Endothelial cell of umbilical vein (primary cell): Measurements from ENCODE around the gene MOB2. TPM values are rescaled to one million over a fixed set of nuclear protein-coding genes. Genes with fewer than 3 reads are reported as not detected.

Source experiments
- BruUV-seq: library from RNA; stranded (reverse); fragments of 400-500 nt; replicated peaks from 2 replicates; lab custom pipeline; 2021; lab: Mats Ljungman, UMichigan
- CTCF ChIA-PET: fragments of 300-600, 350-600 bp; sonication (Branson Sonifier 250); formaldehyde crosslinking; loops from one replicate; lab custom pipeline; 2021; ENCODE audit warnings: antibody characterized with exemption, inconsistent platforms; lab: Charles Lee
- POLR2A ChIA-PET: fragments of 300-600, 350-600 bp; sonication (Branson Sonifier 250); formaldehyde crosslinking; loops from one replicate; lab custom pipeline; 2021; ENCODE audit warnings: antibody characterized with exemption, inconsistent platforms; lab: Charles Lee
- DNase-seq: peaks from one replicate; pipeline ENCODE4 v3.0.0-alpha.2; 2011; ENCODE audit warnings: low read depth, low spot score
- FAIRE-seq: peaks from 2 replicates; lab custom pipeline; 2011; peaks lifted over from hg19 to GRCh38; lab: Jason Lieb, UNC
- H2AFZ ChIP-seq: 2 replicates; pipeline ENCODE4 v1.6.0; 2012; ENCODE audit warnings: low read depth, low read length, control low read depth, inconsistent platforms
- H3K27ac ChIP-seq: 2 replicates; pipeline ENCODE4 v1.5.1; 2011; ENCODE audit warnings: low read depth, mild to moderate bottlenecking, control low read depth, low read length, moderate library complexity; ENCODE audit not compliant: insufficient read depth
- H3K27me3 ChIP-seq, 2 experiments: 2 replicates each; pipeline versions ENCODE4 v1.6.0 to v1.6.1; 2011; ENCODE audit warnings: low read length in 2 of 2, mixed read lengths in 1 of 2; ENCODE audit not compliant: control insufficient read depth in 2 of 2, insufficient read depth in 2 of 2
- H3K36me3 ChIP-seq, 2 experiments: 2 replicates in 1 of 2; 3 replicates in 1 of 2; pipeline ENCODE4 v1.5.1; 2011; ENCODE audit warnings: low read length in 2 of 2, mild to moderate bottlenecking in 1 of 2, moderate library complexity in 1 of 2; ENCODE audit not compliant: control insufficient read depth in 2 of 2, insufficient read depth in 2 of 2; ENCODE audit errors: extremely low read depth in 1 of 2
- H3K4me1 ChIP-seq: 3 replicates; pipeline ENCODE4 v1.5.1; 2011; ENCODE audit warnings: mild to moderate bottlenecking, low read length; ENCODE audit not compliant: control insufficient read depth, insufficient read depth; ENCODE audit errors: extremely low read depth
- H3K4me2 ChIP-seq: 2 replicates; pipeline ENCODE4 v1.6.1; 2011; ENCODE audit warnings: low read length, control low read depth, mixed read lengths; ENCODE audit not compliant: insufficient read depth
- H3K4me3 ChIP-seq, 3 experiments: fragments of 200-600 bp in 1 of 3; sonication (generic), shearing (Covaris generic) in 1 of 3; replicated peaks in 1 of 3; 2 replicates each; pipeline ENCODE4 v1.5.1; 2011 to 2016; ENCODE audit warnings: control low read depth in 3 of 3, low read length in 3 of 3, mild to moderate bottlenecking in 2 of 3, inconsistent platforms in 1 of 3, low read depth in 1 of 3, moderate library complexity in 1 of 3; ENCODE audit not compliant: insufficient read depth in 1 of 3
- H3K79me2 ChIP-seq: 2 replicates; pipeline ENCODE4 v1.6.0; 2012; ENCODE audit warnings: low read length, inconsistent platforms; ENCODE audit not compliant: control insufficient read depth, insufficient read depth
- H3K9ac ChIP-seq: replicated peaks from 2 replicates; pipeline ENCODE3; 2011; ENCODE audit warnings: low read length, control low read depth; ENCODE audit not compliant: insufficient read depth; ENCODE audit errors: extremely low read depth
- H3K9me1 ChIP-seq: replicated peaks from 3 replicates; pipeline ENCODE4 v1.6.0; 2011; ENCODE audit warnings: mild to moderate bottlenecking, low read length; ENCODE audit not compliant: control insufficient read depth, insufficient read depth; ENCODE audit errors: extremely low read depth
- H3K9me3 ChIP-seq: replicated peaks from 2 replicates; pipeline ENCODE4 v1.5.1; 2012; ENCODE audit warnings: low read length, inconsistent platforms; ENCODE audit not compliant: control insufficient read depth, insufficient read depth
- H4K20me1 ChIP-seq: replicated peaks from 2 replicates; pipeline ENCODE3; 2011; ENCODE audit warnings: mild to moderate bottlenecking, low read length; ENCODE audit not compliant: control insufficient read depth, insufficient read depth; ENCODE audit errors: extremely low read depth
- EZH2 ChIP-seq: IDR thresholded peaks from 2 replicates; pipeline ENCODE4 v1.6.1; 2012; ENCODE audit warnings: borderline replicate concordance, low read depth, mild to moderate bottlenecking, moderate library complexity, low read length, inconsistent platforms; ENCODE audit not compliant: severe bottlenecking
- FOS ChIP-seq: IDR thresholded peaks from 2 replicates; pipeline ENCODE4 v1.6.1; 2011; ENCODE audit warnings: mild to moderate bottlenecking, low read length, moderate library complexity, borderline replicate concordance; ENCODE audit not compliant: insufficient read depth
- POLR2A ChIP-seq: IDR thresholded peaks from 2 replicates; pipeline ENCODE4 v1.6.1; 2012; ENCODE audit warnings: low read depth, mild to moderate bottlenecking, control low read depth, low read length
- dilution Hi-C: fragments of 300-500 bp; cut with MboI; formaldehyde crosslinking; loops from one replicate; pipeline ENCODE4 v1.15.0; 2019; ENCODE audit warnings: low sequenced_read_pairs; ENCODE audit not compliant: extremely low pct_ligation_motif_present
- intact Hi-C: fragments of 100-400 bp; cut with micrococcal nuclease; formaldehyde crosslinking; loops from one replicate; pipeline ENCODE4 v1.10.0; 2022
- polyA plus RNA-seq, 4 experiments: library from polyadenylated mRNA; depleted of rRNA in 3 of 4; stranded (reverse) in 3 of 4; unstranded in 1 of 4; fragments of >200 nt; gene quantifications; 2 replicates each; pipeline versions ENCODE4 v1.2.1 to v1.2.3, GENCODE V29; 2011 to 2012; ENCODE audit warnings: missing spikeins in 1 of 4
- total RNA-seq: library from RNA; stranded (reverse); gene quantifications from 2 replicates; pipeline ENCODE4 v1.2.3, GENCODE V29; 2021
- TF ChIP-seq, protein P1 (sequence below): IDR thresholded peaks from 2 replicates; pipeline ENCODE4 v1.6.1; 2011; ENCODE audit not compliant: insufficient read depth, insufficient read length

Gene MOB2
- total and polyA plus RNA-seq, 2 donors (not counting 3 experiments of a cell fraction or from before 2014, with no cell fraction given) = 38.2 to 50.6 TPM

DNA sequence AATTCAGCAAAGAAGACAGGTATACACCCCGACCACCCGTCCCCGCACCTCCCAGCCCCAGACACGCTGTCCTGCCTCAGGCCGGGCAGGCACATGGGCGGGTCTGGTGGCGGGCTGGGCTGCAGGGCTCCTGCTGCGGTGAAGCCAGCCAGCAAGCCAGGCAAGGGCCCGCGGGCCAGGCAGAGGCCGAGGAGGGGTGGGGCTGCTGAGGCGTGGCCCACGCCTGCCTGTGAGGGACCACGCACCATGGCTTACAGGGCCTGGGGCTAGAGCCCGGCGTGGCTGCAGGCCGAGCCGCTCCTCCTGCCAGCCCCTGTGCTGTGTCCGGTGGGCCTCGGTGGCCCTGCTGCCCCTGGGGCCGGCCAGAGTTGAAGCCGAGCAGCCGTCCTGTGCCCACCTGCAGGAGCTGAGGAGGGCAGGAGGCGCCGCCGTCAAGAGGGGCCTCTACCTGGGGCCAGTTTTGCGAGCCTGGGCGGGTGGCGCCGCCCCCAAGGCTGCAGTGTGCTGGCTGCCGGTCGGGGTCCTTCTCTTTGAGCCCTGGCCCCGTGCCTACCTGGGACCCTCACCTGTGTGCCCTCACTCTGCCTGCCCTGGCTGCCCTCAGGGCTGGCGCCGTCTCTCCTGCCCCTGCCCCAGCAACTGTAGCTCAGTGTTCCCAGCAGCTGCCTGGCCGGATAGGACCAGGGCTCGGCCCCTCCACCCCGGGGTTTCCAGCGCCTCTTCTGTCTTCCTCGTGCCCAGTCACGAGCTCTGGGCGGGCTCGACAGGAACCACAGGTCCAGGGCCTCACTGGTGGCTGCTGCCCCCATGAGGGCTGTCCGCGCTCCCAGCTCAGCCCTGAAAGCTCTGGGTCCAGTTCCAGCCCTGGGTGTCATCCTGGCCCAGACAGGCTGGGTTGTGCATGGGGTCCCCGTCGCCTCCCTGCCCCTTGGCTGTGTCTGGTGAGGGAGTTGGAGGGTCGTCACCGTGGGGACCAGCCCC, 38.4 kb downstream of the MOB2 start:
- H2AFZ ChIP-seq = no peak overlapping the region
- H3K27me3 ChIP-seq = no peaks in the 10 kb centered on the region
- no peaks in the 10 kb centered on the region for H3K9me1 ChIP-seq
- no peak for FAIRE-seq
- ChIA-PET CTCF (no interaction called here), POLR2A (no interaction called here)
- dilution Hi-C loops = no loop called here
- no peaks in the 10 kb centered on the region for H4K20me1 ChIP-seq
- no TSS peak for BruUV-seq
- H3K36me3 ChIP-seq = no peaks in the 10 kb centered on the region
- TF ChIP-seq POLR2A = no peak
- TF ChIP-seq, protein P1, sequence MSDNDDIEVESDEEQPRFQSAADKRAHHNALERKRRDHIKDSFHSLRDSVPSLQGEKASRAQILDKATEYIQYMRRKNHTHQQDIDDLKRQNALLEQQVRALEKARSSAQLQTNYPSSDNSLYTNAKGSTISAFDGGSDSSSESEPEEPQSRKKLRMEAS = no peak
- TF ChIP-seq FOS = no peak
- H3K4me3 ChIP-seq = no peak overlapping the region
- H3K4me2 ChIP-seq = no peak overlapping the region
- no peak overlapping the region for H3K9ac ChIP-seq
- intact Hi-C loops = no loop called here
- H3K27ac ChIP-seq = no peak overlapping the region
- no peak for DNase-seq
- H3K4me1 ChIP-seq = no peaks in the 10 kb centered on the region
- no peaks in the 10 kb centered on the region for H3K79me2 ChIP-seq
- H3K9me3 ChIP-seq = no peaks in the 10 kb centered on the region

DNA sequence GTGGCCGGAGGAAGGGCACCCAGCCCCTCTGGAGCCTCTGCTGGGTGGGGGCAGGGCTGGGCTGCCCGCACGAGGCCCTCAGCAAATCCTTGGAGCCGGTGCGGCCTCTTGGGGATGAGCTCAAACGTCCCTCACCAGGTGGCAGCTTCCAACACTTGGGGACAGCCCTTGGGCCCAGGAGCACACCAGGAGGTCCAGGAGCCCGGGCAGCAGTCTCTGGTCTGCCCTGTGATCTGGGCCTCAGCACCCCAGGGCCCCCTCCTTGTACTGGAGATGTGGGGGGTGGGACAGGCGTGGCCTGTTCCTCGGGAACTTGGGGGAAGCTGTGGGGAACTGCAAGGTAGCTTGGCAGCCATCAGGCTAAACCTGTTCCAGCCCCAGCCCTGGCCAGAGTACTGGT, 40.0 kb downstream of the MOB2 start:
- dilution Hi-C loops (no loop called here), intact Hi-C loops (no loop called here)
- no peak for TF ChIP-seq EZH2
- H3K27ac ChIP-seq = no peak overlapping the region
- DNase-seq (no peak), FAIRE-seq (no peak)
- no peak overlapping the region for H3K4me3 ChIP-seq
- no peaks in the 10 kb centered on the region for H3K4me1 ChIP-seq
- no peaks in the 10 kb centered on the region for H3K36me3 ChIP-seq
- H4K20me1 ChIP-seq = no peaks in the 10 kb centered on the region
- BruUV-seq = no TSS peak
- no peaks in the 10 kb centered on the region for H3K9me3 ChIP-seq
- no peak overlapping the region for H2AFZ ChIP-seq
- no peaks in the 10 kb centered on the region for H3K79me2 ChIP-seq
- H3K9ac ChIP-seq = no peak overlapping the region
- ChIA-PET POLR2A (no interaction called here), CTCF (interaction anchor here (0.6 kb wide), 1 partner anchor 128 kb away, joined by 3 read pairs; no protein-coding TSS in a partner anchor)
- H3K9me1 ChIP-seq = no peaks in the 10 kb centered on the region
- H3K4me2 ChIP-seq = no peak overlapping the region
- H3K27me3 ChIP-seq = no peaks in the 10 kb centered on the region
